ENCODE measurements around the gene TMEM134.
"Not testable (repeated sequence)": the region's sequence is repeated elsewhere in the genome, so short reads cannot be mapped to it uniquely, and the experiment has no call there.

The TMEM134 gene

GRCh38 chr11:67437082-67437808, 31.8 kb downstream of the TMEM134 start, which contains the start of gene PTPRCAP:
Gene PTPRCAP (minus strand): TSS chr11:67437682. CDS start chr11:67437619, 63 bp downstream.
- DNase-seq: no peak

- no peak for DNase-seq
These were observed 32.5 kb downstream of the TMEM134 start for GRCh38 chr11:67436459-67437081.

- no peak for DNase-seq
These were observed 33.2 kb downstream of the TMEM134 start for GRCh38 chr11:67435727-67436458.

GRCh38 chr11:67435031-67435726, 33.9 kb downstream of the TMEM134 start:
- no peak for DNase-seq

GRCh38 chr11:67434395-67434881, 34.6 kb downstream of the TMEM134 start:
- DNase-seq: no peak

GRCh38 chr11:67433536-67434394, 35.3 kb downstream of the TMEM134 start:
- no peak for DNase-seq

- no peak for DNase-seq
These were observed 36.2 kb downstream of the TMEM134 start for GRCh38 chr11:67432655-67433349.

- no peak for DNase-seq
These were observed 37.5 kb downstream of the TMEM134 start for GRCh38 chr11:67431346-67432249.

- no peak for DNase-seq
These were observed 39.3 kb downstream of the TMEM134 start for GRCh38 chr11:67429722-67430121.

- DNase-seq: no peak
These were observed 39.9 kb downstream of the TMEM134 start for GRCh38 chr11:67429038-67429668.

- DNase-seq: peak; percentile 97
These were observed 40.7 kb downstream of the TMEM134 start, which contains the start of gene RPS6KB2 for GRCh38 chr11:67428052-67429001. Gene RPS6KB2 (plus strand): TSS chr11:67428494. CDS start chr11:67428546, 52 bp downstream.

GRCh38 chr11:67427364-67427859, 41.6 kb downstream of the TMEM134 start:
- DNase-seq: not testable (repeated sequence)

- no peak for DNase-seq
These were observed 45.0 kb downstream of the TMEM134 start for GRCh38 chr11:67423891-67424613.

- no peak for DNase-seq
These were observed 45.6 kb downstream of the TMEM134 start for GRCh38 chr11:67423466-67423865.

- no peak for DNase-seq
These were observed 46.2 kb downstream of the TMEM134 start for GRCh38 chr11:67422891-67423290.

- no peak for DNase-seq
These were observed 47.5 kb downstream of the TMEM134 start for GRCh38 chr11:67421430-67422031.

Measured in inflammatory macrophage treated with lipopolysaccharide for 4 hours (primary cell).